SH-SY5Y (cell line): Measurements from ENCODE around the gene PRR5.

Experiments used
- GATA2 ChIP-seq: IDR thresholded peaks from 2 replicates; pipeline ENCODE4 v1.6.1; 2011; ENCODE audit warnings: mild to moderate bottlenecking, low read depth, low read length
- GATA3 ChIP-seq: IDR thresholded peaks from 2 replicates; pipeline ENCODE4 v1.6.1; 2011; ENCODE audit warnings: low read depth, mild to moderate bottlenecking, low read length, moderate library complexity

- TF ChIP-seq GATA2 = no peak
- TF ChIP-seq GATA3 = no peak
These were observed 5.2 kb downstream of the PRR5 start for GRCh38 chr22:44707178-44707577.
